Dendritic cell treated with granulocyte-macrophage colony-stimulating factor and Interleukin-4, amounts not matched to agents 40 ng/mL and 50 ng/mL, for 4 days (primary cell): ENCODE measurements around the gene POLDIP3.

ENCODE experiments used
- H3K27ac Mint-ChIP-seq: one replicate; pipeline ENCODE4 v1.8.0; 2022; ENCODE audit warnings: mild to moderate bottlenecking, mixed read lengths
- H3K27me3 Mint-ChIP-seq: one replicate; pipeline ENCODE4 v1.8.0; 2022; ENCODE audit warnings: mild to moderate bottlenecking, mixed read lengths
- H3K36me3 Mint-ChIP-seq: one replicate; pipeline ENCODE4 v1.8.0; 2022; ENCODE audit warnings: low read depth, mixed read lengths
- H3K4me1 Mint-ChIP-seq: one replicate; pipeline ENCODE4 v1.8.0; 2022; ENCODE audit warnings: low read depth, mixed read lengths
- H3K4me3 Mint-ChIP-seq: one replicate; pipeline ENCODE4 v1.8.0; 2022; ENCODE audit warnings: mild to moderate bottlenecking, moderate library complexity, mixed read lengths
- H3K9me3 Mint-ChIP-seq: one replicate; pipeline ENCODE4 v1.8.0; 2022; ENCODE audit warnings: mixed read lengths
- intact Hi-C: fragments of 100-400 bp; cut with micrococcal nuclease; formaldehyde crosslinking; loops from one replicate; pipeline ENCODE4 v1.15.0; 2022

The POLDIP3 gene

GRCh38 chr22:42645938-42646568 lies 31.4 kb upstream of the POLDIP3 start:
- peaks cover 33% of the 10 kb centered on the region for H3K36me3 Mint-ChIP-seq
- no peaks in the 10 kb centered on the region for H3K9me3 Mint-ChIP-seq
- no peaks in the 10 kb centered on the region for H3K27me3 Mint-ChIP-seq
- peak overlapping the region; percentile 82 for H3K27ac Mint-ChIP-seq
- peaks cover 71% of the 10 kb centered on the region for H3K4me1 Mint-ChIP-seq
- intact Hi-C loops: no loop called here
- peak overlapping the region; percentile 7 for H3K4me3 Mint-ChIP-seq

GRCh38 chr22:42645341-42645937 lies 30.8 kb upstream of the POLDIP3 start:
- H3K4me1 Mint-ChIP-seq: peaks cover 77% of the 10 kb centered on the region
- no peaks in the 10 kb centered on the region for H3K9me3 Mint-ChIP-seq
- peak overlapping the region; percentile 82 for H3K27ac Mint-ChIP-seq
- intact Hi-C loops: no loop called here
- no peaks in the 10 kb centered on the region for H3K27me3 Mint-ChIP-seq
- peaks cover 33% of the 10 kb centered on the region for H3K36me3 Mint-ChIP-seq
- H3K4me3 Mint-ChIP-seq: peak overlapping the region; percentile 17

- Mint-ChIP-seq H3K36me3 (peaks cover 33% of the 10 kb centered on the region), H3K4me1 (peaks cover 79% of the 10 kb centered on the region), H3K27ac (peak overlapping the region; percentile 82), H3K9me3 (no peaks in the 10 kb centered on the region), H3K27me3 (no peaks in the 10 kb centered on the region), H3K4me3 (peak overlapping the region; percentile 54)
- intact Hi-C loops: no loop called here
Observed at GRCh38 chr22:42644422-42645340, 30.0 kb upstream of the POLDIP3 start.

- Mint-ChIP-seq H3K27ac (peak overlapping the region; percentile 82), H3K4me1 (peaks cover 78% of the 10 kb centered on the region), H3K4me3 (peak overlapping the region; percentile 54), H3K9me3 (no peaks in the 10 kb centered on the region), H3K27me3 (no peaks in the 10 kb centered on the region), H3K36me3 (peaks cover 31% of the 10 kb centered on the region)
- intact Hi-C loops: no loop called here
Observed at GRCh38 chr22:42643634-42644421, 29.1 kb upstream of the POLDIP3 start.

- Mint-ChIP-seq H3K4me1 (peaks cover 69% of the 10 kb centered on the region), H3K9me3 (no peaks in the 10 kb centered on the region), H3K4me3 (no peak overlapping the region), H3K27ac (peak overlapping the region; percentile 65), H3K27me3 (no peaks in the 10 kb centered on the region), H3K36me3 (peaks cover 26% of the 10 kb centered on the region)
- intact Hi-C loops: no loop called here
Observed at GRCh38 chr22:42642806-42643633, 28.3 kb upstream of the POLDIP3 start.

GRCh38 chr22:42641801-42642413 lies 27.2 kb upstream of the POLDIP3 start:
- Mint-ChIP-seq H3K4me3 (no peak overlapping the region), H3K27ac (no peak overlapping the region), H3K9me3 (no peaks in the 10 kb centered on the region), H3K4me1 (peaks cover 65% of the 10 kb centered on the region), H3K27me3 (no peaks in the 10 kb centered on the region), H3K36me3 (peaks cover 33% of the 10 kb centered on the region)
- intact Hi-C loops: no loop called here

- Mint-ChIP-seq H3K27me3 (no peaks in the 10 kb centered on the region), H3K4me1 (peaks cover 63% of the 10 kb centered on the region), H3K9me3 (no peaks in the 10 kb centered on the region), H3K36me3 (peaks cover 37% of the 10 kb centered on the region), H3K27ac (no peak overlapping the region), H3K4me3 (no peak overlapping the region)
- intact Hi-C loops: no loop called here
Observed at GRCh38 chr22:42639541-42640241, 25.0 kb upstream of the POLDIP3 start.

- no peaks in the 10 kb centered on the region for H3K27me3 Mint-ChIP-seq
- H3K4me3 Mint-ChIP-seq: no peak overlapping the region
- H3K27ac Mint-ChIP-seq: no peak overlapping the region
- H3K9me3 Mint-ChIP-seq: no peaks in the 10 kb centered on the region
- peaks cover 42% of the 10 kb centered on the region for H3K4me1 Mint-ChIP-seq
- H3K36me3 Mint-ChIP-seq: peaks cover 51% of the 10 kb centered on the region
- intact Hi-C loops: no loop called here
Observed at GRCh38 chr22:42637555-42637954, 22.9 kb upstream of the POLDIP3 start.

GRCh38 chr22:42636506-42636905 lies 21.8 kb upstream of the POLDIP3 start:
- Mint-ChIP-seq H3K27me3 (no peaks in the 10 kb centered on the region), H3K36me3 (peaks cover 62% of the 10 kb centered on the region)

GRCh38 chr22:42635531-42635930 lies 20.8 kb upstream of the POLDIP3 start:
- Mint-ChIP-seq H3K36me3 (peaks cover 72% of the 10 kb centered on the region), H3K27me3 (no peaks in the 10 kb centered on the region), H3K4me1 (peaks cover 30% of the 10 kb centered on the region), H3K27ac (peak overlapping the region; percentile 75), H3K4me3 (no peak overlapping the region), H3K9me3 (no peaks in the 10 kb centered on the region)
- intact Hi-C loops: no loop called here

More at GRCh38 chr22:42636506-42636905, 21.8 kb upstream of the POLDIP3 start:
- Mint-ChIP-seq H3K4me3 (no peak overlapping the region), H3K9me3 (no peaks in the 10 kb centered on the region), H3K4me1 (peaks cover 38% of the 10 kb centered on the region), H3K27ac (peak overlapping the region; percentile 75)
- intact Hi-C loops: no loop called here

GRCh38 chr22:42633013-42633412 lies 18.3 kb upstream of the POLDIP3 start:
- Mint-ChIP-seq H3K9me3 (no peaks in the 10 kb centered on the region), H3K27ac (no peak overlapping the region), H3K4me3 (no peak overlapping the region), H3K4me1 (peaks cover 27% of the 10 kb centered on the region), H3K27me3 (no peaks in the 10 kb centered on the region), H3K36me3 (peaks cover 97% of the 10 kb centered on the region)
- intact Hi-C loops: no loop called here

- Mint-ChIP-seq H3K36me3 (peaks cover 100% of the 10 kb centered on the region), H3K27me3 (no peaks in the 10 kb centered on the region), H3K4me1 (peaks cover 22% of the 10 kb centered on the region), H3K4me3 (no peak overlapping the region), H3K9me3 (no peaks in the 10 kb centered on the region), H3K27ac (peak overlapping the region; percentile 36)
- intact Hi-C loops: no loop called here
Observed at GRCh38 chr22:42632096-42632495, 17.4 kb upstream of the POLDIP3 start.
